ENCODE measurements around the gene TNNI3. TPM values are rescaled to one million over a fixed set of nuclear protein-coding genes. Genes with fewer than 3 reads are reported as not detected.
"Not testable (repeated sequence)": the region's sequence is repeated elsewhere in the genome, so short reads cannot be mapped to it uniquely, and the experiment has no call there.

TNNI3 gene
- total RNA-seq, 1 donor from 2014 or later, result not detected

- Histone ChIP-seq H3K27me3 (peaks cover 27% of the 10 kb centered on the region), H3K9me3 (no peaks in the 10 kb centered on the region), H3K4me1 (no peaks in the 10 kb centered on the region), H3K4me3 (no peak overlapping the region), H3K27ac (no peak overlapping the region), H3K36me3 (no peaks in the 10 kb centered on the region)
- DNase-seq (ENCODE audit: low spot score in 2 of 2), result peak; percentile 25 to 86
- intact Hi-C loops (cut with DNase I), result no loop called here
- TF ChIP-seq, protein P1, sequence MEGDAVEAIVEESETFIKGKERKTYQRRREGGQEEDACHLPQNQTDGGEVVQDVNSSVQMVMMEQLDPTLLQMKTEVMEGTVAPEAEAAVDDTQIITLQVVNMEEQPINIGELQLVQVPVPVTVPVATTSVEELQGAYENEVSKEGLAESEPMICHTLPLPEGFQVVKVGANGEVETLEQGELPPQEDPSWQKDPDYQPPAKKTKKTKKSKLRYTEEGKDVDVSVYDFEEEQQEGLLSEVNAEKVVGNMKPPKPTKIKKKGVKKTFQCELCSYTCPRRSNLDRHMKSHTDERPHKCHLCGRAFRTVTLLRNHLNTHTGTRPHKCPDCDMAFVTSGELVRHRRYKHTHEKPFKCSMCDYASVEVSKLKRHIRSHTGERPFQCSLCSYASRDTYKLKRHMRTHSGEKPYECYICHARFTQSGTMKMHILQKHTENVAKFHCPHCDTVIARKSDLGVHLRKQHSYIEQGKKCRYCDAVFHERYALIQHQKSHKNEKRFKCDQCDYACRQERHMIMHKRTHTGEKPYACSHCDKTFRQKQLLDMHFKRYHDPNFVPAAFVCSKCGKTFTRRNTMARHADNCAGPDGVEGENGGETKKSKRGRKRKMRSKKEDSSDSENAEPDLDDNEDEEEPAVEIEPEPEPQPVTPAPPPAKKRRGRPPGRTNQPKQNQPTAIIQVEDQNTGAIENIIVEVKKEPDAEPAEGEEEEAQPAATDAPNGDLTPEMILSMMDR (IDR thresholded peaks at IDR 0.05), result peak; percentile 49 to 70 (median 64)
These were observed 2.8 kb upstream of the TNNI3 start for GRCh38 chr19:55160128-55160985.

GRCh38 chr19:55158848-55159749 is 1.6 kb upstream of the TNNI3 start:
- H3K27me3 ChIP-seq, result peaks cover 32% of the 10 kb centered on the region

DNA sequence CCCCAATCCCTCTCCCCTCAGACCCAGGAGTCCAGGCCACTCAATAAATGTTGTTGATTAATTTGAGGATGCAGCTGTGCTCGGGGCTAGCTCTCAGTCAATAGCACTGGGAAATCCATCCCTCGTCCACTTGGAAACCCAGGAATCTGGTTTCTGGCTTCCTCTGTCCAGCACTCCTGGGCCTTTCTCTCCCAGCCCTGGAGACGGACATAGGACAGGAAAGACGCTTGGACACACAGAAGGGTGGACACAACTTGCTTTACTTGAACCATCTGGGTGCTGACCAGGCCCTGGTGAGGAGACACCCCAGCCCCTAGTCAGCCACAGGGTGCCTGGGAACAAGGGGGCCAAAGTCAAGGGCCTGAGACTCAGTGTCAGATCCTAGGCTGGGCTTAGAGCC is 891 bp upstream of the TNNI3 start:
- no peak for DNase-seq (ENCODE audit: low spot score in 2 of 2)
- no peaks in the 10 kb centered on the region for H3K9me3 ChIP-seq
- peaks cover 32% of the 10 kb centered on the region for H3K27me3 ChIP-seq
- no peak overlapping the region for H3K27ac ChIP-seq
- H3K4me1 ChIP-seq, result no peaks in the 10 kb centered on the region
- TF ChIP-seq, protein P1 (IDR thresholded peaks at IDR 0.05), result no peak
- H3K36me3 ChIP-seq, result no peaks in the 10 kb centered on the region
- intact Hi-C loops (cut with DNase I), result no loop called here
- H3K4me3 ChIP-seq, result no peak overlapping the region

More at GRCh38 chr19:55158848-55159749, 1.6 kb upstream of the TNNI3 start:
- intact Hi-C loops (cut with DNase I), result no loop called here
- H3K4me1 ChIP-seq, result no peaks in the 10 kb centered on the region
- H3K36me3 ChIP-seq, result no peaks in the 10 kb centered on the region
- TF ChIP-seq, protein P1 (IDR thresholded peaks at IDR 0.05), result no peak
- no peak for DNase-seq (ENCODE audit: low spot score in 2 of 2)
- H3K4me3 ChIP-seq, result no peak overlapping the region
- H3K9me3 ChIP-seq, result no peaks in the 10 kb centered on the region
- H3K27ac ChIP-seq, result no peak overlapping the region

- H3K27ac ChIP-seq, result no peak overlapping the region
- H3K4me3 ChIP-seq, result no peak overlapping the region
- DNase-seq (ENCODE audit: low spot score in 2 of 2), result no peak
- peaks cover 22% of the 10 kb centered on the region for H3K27me3 ChIP-seq
- intact Hi-C loops (cut with DNase I), result no loop called here
- TF ChIP-seq, protein P1 (IDR thresholded peaks at IDR 0.05), result no peak
- H3K36me3 ChIP-seq, result no peaks in the 10 kb centered on the region
- no peaks in the 10 kb centered on the region for H3K4me1 ChIP-seq
- H3K9me3 ChIP-seq, result no peaks in the 10 kb centered on the region
These were observed 1.1 kb downstream of the TNNI3 start for GRCh38 chr19:55156202-55157063.

- H3K36me3 ChIP-seq; H3K27ac ChIP-seq; H3K9me3 ChIP-seq; H3K4me3 ChIP-seq; DNase-seq (ENCODE audit: low spot score in 2 of 2); intact Hi-C loops (cut with DNase I); H3K4me1 ChIP-seq: not testable (repeated sequence)
- H3K27me3 ChIP-seq, result peaks cover 15% of the 10 kb centered on the region
These were observed 1.7 kb downstream of the TNNI3 start for GRCh38 chr19:55155784-55156183.
